LNCaP clone FGC (cell line): Measurements from ENCODE around the gene LRATD1.

Source experiments
- DNase-seq: peaks from one replicate; pipeline ENCODE4 v3.0.0-alpha.2; 2011; ENCODE audit warnings: low read depth
- H3K4me3 ChIP-seq: 2 replicates; pipeline ENCODE4 v1.5.1; 2011; ENCODE audit warnings: mild to moderate bottlenecking, low read depth, low read length, control low read depth
- CTCF ChIP-seq: IDR thresholded peaks from 2 replicates; pipeline ENCODE4 v1.5.1; 2012; ENCODE audit warnings: mild to moderate bottlenecking; ENCODE audit not compliant: control insufficient read depth, insufficient read depth; ENCODE audit errors: extremely low read depth

Gene LRATD1

GRCh38 chr2:14661163-14661562 lies 28.6 kb downstream of the LRATD1 start:
- no peak for TF ChIP-seq CTCF
- no peak for DNase-seq
- H3K4me3 ChIP-seq: no peak overlapping the region

GRCh38 chr2:14673351-14673875 lies 40.9 kb downstream of the LRATD1 start:
- no peak for TF ChIP-seq CTCF
- no peak overlapping the region for H3K4me3 ChIP-seq
- no peak for DNase-seq

GRCh38 chr2:14675489-14675888 lies 43.0 kb downstream of the LRATD1 start:
- no peak for TF ChIP-seq CTCF
- DNase-seq: no peak
- H3K4me3 ChIP-seq: no peak overlapping the region

- no peak for DNase-seq
- H3K4me3 ChIP-seq: no peak overlapping the region
- no peak for TF ChIP-seq CTCF
These were observed 43.9 kb downstream of the LRATD1 start for GRCh38 chr2:14676371-14676770.

- no peak for DNase-seq
- no peak overlapping the region for H3K4me3 ChIP-seq
- no peak for TF ChIP-seq CTCF
These were observed 44.5 kb downstream of the LRATD1 start for GRCh38 chr2:14677039-14677438.

- TF ChIP-seq CTCF: no peak
- no peak for DNase-seq
These were observed 46.2 kb downstream of the LRATD1 start for GRCh38 chr2:14678761-14679160.

GRCh38 chr2:14681608-14682007 lies 49.1 kb downstream of the LRATD1 start:
- H3K4me3 ChIP-seq: no peak overlapping the region
- TF ChIP-seq CTCF: no peak
- no peak for DNase-seq

More at GRCh38 chr2:14678761-14679160, 46.2 kb downstream of the LRATD1 start:
- H3K4me3 ChIP-seq: no peak overlapping the region
